Globus pallidus (tissue), 1 donor: ENCODE measurements around the gene FOXO1.

Experiments
- DNase-seq: peaks from one replicate; pipeline ENCODE4 v3.0.0-alpha.2; 2015; ENCODE audit warnings: low spot score

FOXO1 gene

GRCh38 chr13:40506592-40507446, 159.6 kb downstream of the FOXO1 start:
- no peak for DNase-seq
